HG02759 (cell line): Measurements from ENCODE around the gene GLS.
"Not testable (repeated sequence)": the region's sequence is repeated elsewhere in the genome, so short reads cannot be mapped to it uniquely, and the experiment has no call there.

Experiments used
- ATAC-seq: cut with Tn5 transposase; IDR thresholded peaks from one replicate; pipeline ENCODE4 v1.9.1; 2021; ENCODE audit warnings: mild to moderate bottlenecking, moderate library complexity; ENCODE audit not compliant: unreplicated experiment

Gene GLS

GRCh38 chr2:190882856-190883582, 2.4 kb downstream of the GLS start:
- ATAC-seq, result no peak

- not testable (repeated sequence) for ATAC-seq
Measured at GRCh38 chr2:190885844-190886243, 5.2 kb downstream of the GLS start.

GRCh38 chr2:190887089-190887488, 6.5 kb downstream of the GLS start:
- ATAC-seq, result peak; percentile 67

- no peak for ATAC-seq
Measured at GRCh38 chr2:190888449-190888848, 7.8 kb downstream of the GLS start.

- no peak for ATAC-seq
Measured at GRCh38 chr2:190889175-190889943, 8.7 kb downstream of the GLS start.

- peak; percentile 57 for ATAC-seq
Measured at GRCh38 chr2:190891372-190891771, 10.8 kb downstream of the GLS start.

GRCh38 chr2:190891889-190892288, 11.3 kb downstream of the GLS start:
- ATAC-seq, result no peak

- ATAC-seq, result no peak
Measured at GRCh38 chr2:190893157-190893556, 12.5 kb downstream of the GLS start.

- no peak for ATAC-seq
Measured at GRCh38 chr2:190896477-190896876, 15.9 kb downstream of the GLS start.

- ATAC-seq, result no peak
Measured at GRCh38 chr2:190903693-190904450, 23.3 kb downstream of the GLS start.

- ATAC-seq, result no peak
Measured at GRCh38 chr2:190904640-190905261, 24.1 kb downstream of the GLS start.

GRCh38 chr2:190908532-190908931, 27.9 kb downstream of the GLS start:
- ATAC-seq, result no peak

GRCh38 chr2:190909680-190910079, 29.1 kb downstream of the GLS start:
- no peak for ATAC-seq

GRCh38 chr2:190910341-190911136, 29.9 kb downstream of the GLS start:
- ATAC-seq, result no peak

GRCh38 chr2:190911813-190912212, 31.2 kb downstream of the GLS start:
- ATAC-seq, result peak; percentile 92

GRCh38 chr2:190912726-190913125, 32.1 kb downstream of the GLS start:
- ATAC-seq, result no peak

GRCh38 chr2:190913725-190914124, 33.1 kb downstream of the GLS start:
- no peak for ATAC-seq

- ATAC-seq, result no peak
Measured at GRCh38 chr2:190916829-190917228, 36.2 kb downstream of the GLS start.

GRCh38 chr2:190920085-190920484, 39.5 kb downstream of the GLS start:
- ATAC-seq, result no peak

GRCh38 chr2:190922376-190922775, 41.8 kb downstream of the GLS start:
- no peak for ATAC-seq
